HUDEP-2 (cell line): ENCODE measurements around the gene TRIM7.

Source experiments
- DNase-seq, 76 experiments: peaks; one replicate each; lab custom pipeline; 2025; ENCODE audit not compliant: unreplicated experiment in 76 of 76; lab: John Stamatoyannopoulos, UW

TRIM7 gene

GRCh38 chr5:181176254-181176952, 28.6 kb downstream of the TRIM7 start:
- no peak for DNase-seq

GRCh38 chr5:181173420-181174342, 31.3 kb downstream of the TRIM7 start:
- no peak for DNase-seq

- DNase-seq: no peak
Measured at GRCh38 chr5:181173027-181173419, 32.0 kb downstream of the TRIM7 start.

GRCh38 chr5:181171782-181172181, 33.2 kb downstream of the TRIM7 start:
- DNase-seq: peak in 3 of 76 experiments; percentile 5 to 16 (median 8)

GRCh38 chr5:181170996-181171395, 34.0 kb downstream of the TRIM7 start:
- no peak for DNase-seq

DNA sequence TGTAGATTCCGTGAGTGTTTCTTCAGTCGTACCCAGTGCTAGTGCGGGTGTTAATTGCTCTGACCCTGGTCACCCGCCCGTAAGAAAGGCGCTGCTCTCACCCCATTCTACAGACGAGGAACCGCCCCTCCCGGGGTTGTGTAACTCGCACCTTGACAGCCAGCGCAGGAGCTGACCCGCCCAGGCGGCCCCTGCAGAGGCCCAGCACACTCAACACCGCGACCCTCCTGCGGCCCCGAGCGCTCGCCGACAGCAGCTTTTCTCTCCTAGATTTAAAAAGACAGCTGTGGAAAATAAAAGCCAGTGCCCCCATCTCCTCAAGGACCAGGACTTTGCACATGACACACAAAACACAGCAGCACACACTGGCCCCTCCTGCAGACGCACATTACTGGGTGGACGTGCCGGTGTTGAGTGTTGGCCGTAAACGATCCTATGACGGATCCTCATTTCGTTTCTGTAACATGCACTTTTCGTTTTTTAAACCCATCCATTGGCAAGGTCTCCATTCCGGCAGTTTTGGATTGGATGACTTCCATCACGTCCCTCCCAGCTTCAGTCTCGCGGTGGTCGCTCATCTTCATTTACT, 34.7 kb downstream of the TRIM7 start:
- peak in 5 of 76 experiments; percentile 6 to 47 (median 37) for DNase-seq

DNA sequence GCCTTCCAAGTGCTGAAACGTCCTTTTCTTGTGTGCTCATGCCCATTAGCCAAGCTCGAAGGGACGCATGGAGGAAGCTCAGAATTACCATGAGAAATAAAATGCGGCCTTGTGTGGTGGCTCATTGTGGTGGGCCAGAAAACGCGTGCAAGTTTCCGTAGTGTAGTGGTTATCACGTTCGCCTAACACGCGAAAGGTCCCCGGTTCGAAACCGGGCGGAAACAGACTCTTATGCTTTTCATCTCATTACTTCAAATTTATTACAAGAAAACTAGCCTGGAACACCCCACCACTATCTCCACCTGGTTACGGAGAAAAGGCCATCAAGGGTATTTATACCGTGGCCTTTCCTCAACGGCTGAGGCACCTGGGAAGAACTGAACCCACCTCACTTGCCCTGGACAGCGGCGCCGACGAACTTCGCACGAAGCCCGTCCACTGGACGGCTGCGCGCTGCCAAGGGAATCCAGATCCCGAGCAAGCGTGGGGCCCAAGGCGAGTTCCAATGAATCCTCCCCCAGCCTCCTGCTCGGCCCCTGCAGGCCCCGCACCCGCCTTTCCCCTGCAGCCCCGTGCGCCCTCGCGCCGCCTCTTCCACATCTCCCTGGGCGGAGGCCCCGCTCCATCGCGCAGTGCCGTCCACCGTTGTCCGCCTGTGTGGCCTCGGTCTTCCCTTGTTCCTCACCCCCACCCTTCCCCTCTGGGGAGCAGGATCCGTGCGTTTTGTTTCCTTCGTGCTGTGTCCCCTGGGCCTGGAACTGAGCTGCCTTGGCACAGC, 35.3 kb downstream of the TRIM7 start:
- DNase-seq: peak in 75 of 76 experiments; percentile 32 to 97 (median 85)

DNA sequence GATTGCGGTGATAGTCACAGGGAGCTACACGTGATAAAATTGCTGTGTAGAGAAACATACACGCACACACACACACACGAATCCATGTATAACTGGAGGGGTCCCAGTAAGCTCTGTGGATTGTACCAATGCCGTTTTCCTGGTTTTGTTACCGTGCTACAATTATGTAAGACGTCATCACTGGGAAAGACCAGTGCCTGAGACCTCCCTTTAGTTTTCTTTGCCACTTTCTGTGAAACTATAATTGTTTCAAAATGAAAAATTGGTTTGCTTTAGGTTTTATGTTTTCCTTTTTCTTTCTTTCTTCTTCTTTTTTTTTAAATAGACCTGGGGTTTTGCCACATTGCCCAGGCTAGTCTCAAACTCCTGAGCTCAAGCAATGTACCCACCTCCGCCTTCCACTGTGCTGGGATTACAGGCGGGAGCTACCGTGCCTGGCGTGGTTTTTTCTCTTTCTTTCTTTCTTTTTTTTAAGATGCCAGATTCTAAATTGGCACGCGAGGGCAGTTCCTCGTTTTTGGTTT, 36.3 kb downstream of the TRIM7 start:
- peak in 11 of 76 experiments; percentile 16 to 59 (median 34) for DNase-seq

DNA sequence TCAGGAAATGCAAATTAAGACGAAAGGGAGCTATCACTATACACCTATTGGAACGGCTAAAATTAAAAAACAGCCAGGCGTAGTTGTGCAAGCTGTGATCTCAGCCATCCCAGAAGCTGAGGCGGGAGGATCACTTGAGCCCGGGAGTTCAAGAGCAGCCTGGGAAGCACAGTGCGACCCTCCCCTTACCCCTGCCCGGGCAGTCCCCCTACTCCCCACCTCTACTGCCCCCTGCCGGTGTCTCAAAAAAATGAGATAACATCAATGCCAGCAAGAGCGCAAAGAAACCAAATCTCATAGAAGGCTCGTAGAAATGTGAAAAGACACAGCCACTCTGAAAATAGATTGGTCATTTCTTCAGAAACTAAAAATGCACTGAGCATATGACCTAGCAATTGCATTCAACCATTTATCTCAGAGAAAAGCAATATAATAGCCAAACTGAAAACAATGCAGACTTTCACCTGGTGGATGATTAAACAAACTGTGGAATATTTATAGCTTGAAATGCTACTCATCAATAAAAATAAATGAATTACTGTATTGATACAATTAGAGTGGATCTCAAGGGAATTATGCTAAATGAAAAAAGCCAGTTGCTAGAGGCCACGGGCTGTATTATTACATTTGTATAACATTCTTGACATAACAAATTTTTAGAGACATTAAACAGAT, 37.0 kb downstream of the TRIM7 start:
- peak in 48 of 76 experiments; percentile 4 to 72 (median 38) for DNase-seq

DNA sequence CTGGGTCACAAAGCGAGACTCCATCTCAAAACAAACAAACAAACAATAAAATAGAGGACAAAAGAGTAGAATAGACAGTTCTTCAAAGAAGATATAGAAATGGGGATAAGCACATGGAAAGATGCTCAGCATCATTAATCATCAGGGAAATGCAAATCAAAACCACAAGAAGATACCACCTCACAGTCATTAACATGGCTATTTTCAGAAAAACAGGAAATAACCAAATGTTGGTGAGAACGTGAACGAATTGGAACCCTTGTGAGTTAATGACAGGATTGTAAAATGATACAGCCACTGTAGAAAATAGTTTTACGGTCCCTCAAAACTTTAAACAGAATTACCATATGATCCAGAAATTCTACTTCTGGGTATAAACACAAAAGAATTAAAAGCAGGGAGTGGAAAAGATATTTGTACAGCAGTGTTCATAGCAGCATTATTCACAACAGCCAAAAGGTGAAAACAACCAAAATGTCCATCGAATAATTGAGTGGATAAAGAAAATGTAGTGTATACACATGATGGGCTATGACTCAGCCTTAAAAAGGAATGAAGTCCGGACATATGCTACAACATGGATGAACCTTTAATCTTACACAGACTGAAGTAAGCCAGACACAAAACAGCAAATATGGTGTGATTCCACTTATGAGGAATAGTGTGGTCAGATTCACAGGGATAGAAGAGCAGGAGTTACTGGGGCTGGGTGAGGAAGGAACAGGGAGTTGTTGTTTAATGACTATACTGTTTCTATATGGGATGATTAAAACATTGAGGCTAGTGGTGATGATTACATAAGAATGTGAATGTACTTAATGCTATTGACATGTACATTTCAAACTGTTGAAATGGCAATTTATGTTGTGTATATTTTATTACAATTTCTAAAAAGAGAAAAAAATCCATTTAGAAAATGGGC, 37.9 kb downstream of the TRIM7 start:
- no peak for DNase-seq

- peak in 60 of 76 experiments; percentile 7 to 78 (median 48) for DNase-seq
Measured at GRCh38 chr5:181164076-181164952, 40.7 kb downstream of the TRIM7 start.

DNA sequence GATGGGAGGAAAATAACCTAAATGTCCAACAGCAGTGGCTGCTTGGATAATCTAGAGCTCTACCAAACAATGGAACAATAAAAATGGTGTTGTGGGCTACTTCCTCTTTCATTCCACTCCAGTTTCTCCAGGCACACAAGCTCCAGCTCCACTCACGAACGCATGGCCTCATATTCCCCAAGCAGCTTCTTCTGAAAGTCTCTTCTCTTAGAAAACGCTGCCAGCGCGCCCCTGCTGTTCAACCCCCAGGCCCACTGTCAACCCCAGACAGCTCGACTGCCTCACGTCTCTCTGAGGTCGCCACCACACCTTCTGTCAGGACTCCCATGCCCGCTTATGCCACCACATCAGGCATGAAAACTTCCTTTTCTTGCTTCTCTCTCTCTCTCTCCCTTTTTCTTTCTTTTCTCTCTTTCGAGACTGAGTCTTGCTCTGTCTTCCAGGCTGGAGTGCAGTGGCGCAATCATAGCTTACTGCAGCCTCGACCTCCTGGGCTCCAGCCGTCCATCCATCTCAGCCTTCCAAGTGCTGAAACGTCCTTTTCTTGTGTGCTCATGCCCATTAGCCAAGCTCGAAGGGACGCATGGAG, 41.4 kb downstream of the TRIM7 start:
- DNase-seq: peak in 32 of 76 experiments; percentile 10 to 51 (median 32)

DNA sequence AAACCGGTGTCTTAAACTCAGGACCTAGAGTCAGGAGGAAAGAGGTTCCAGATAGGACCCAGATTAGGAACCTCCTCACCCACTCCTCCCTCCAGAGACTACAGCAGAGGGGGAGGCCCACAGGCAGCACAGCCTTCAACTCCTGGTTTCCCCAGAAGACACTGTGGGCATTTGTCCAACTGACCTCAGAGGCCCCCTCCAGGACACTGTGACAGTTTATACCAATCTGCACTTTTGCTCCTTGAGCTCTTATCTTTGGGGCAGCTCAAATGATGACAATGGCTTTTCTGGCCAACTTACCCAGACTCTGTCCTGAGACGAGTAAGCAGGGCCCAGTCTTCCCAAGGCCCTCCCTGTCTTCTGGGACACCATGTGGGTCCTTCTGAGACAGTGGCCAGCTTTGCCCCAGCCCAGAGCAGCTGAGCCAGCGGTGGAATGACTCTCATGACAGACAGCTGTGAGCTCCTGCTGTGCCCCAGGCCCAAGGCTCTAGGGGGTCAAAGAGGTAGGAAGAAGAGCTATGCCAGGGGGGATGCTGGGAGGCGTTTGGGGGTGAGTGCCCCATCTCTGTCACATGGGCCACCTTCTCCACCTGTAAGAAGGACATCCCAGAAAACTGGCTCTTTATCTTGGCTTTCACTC, 43.3 kb downstream of the TRIM7 start:
- DNase-seq: peak in 43 of 76 experiments; percentile 4 to 67 (median 34)

- DNase-seq: peak in 52 of 76 experiments; percentile 9 to 72 (median 41)
Measured at GRCh38 chr5:181160755-181161533, 44.1 kb downstream of the TRIM7 start.

- peak in 34 of 76 experiments; percentile 1 to 51 (median 24) for DNase-seq
Measured at GRCh38 chr5:181160152-181160754, 44.7 kb downstream of the TRIM7 start.
